ENCODE results near the gene GALNTL6. TPM values are rescaled to one million over a fixed set of nuclear protein-coding genes. Genes with fewer than 3 reads are reported as not detected.
"Not testable (repeated sequence)": the region's sequence is repeated elsewhere in the genome, so short reads cannot be mapped to it uniquely, and the experiment has no call there.

GALNTL6 gene
- total RNA-seq, 1 donor from 2014 or later = 0.22 TPM

DNA sequence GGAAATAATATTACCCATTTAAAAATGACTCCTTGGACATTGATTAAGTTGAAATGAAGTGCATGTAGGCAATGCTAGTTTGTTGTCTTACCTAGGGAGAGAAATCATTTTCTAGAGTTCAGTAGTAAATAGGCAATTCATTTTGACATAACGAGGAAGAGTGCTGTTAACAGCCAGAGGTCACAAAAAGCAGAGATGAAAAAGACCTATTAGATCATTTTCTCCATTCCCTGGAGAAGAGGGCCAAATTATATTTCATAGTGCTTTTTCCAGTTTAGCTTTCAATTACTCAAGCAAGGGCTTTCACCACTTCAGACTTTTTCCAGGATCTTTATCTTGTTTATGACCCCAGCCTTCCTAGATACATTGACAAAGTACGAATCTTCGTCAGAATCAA is 981.1 kb downstream of the GALNTL6 start:
- no peak for DNase-seq (ENCODE audit: low spot score)
- intact Hi-C loops (cut with DNase I) = no loop called here

DNA sequence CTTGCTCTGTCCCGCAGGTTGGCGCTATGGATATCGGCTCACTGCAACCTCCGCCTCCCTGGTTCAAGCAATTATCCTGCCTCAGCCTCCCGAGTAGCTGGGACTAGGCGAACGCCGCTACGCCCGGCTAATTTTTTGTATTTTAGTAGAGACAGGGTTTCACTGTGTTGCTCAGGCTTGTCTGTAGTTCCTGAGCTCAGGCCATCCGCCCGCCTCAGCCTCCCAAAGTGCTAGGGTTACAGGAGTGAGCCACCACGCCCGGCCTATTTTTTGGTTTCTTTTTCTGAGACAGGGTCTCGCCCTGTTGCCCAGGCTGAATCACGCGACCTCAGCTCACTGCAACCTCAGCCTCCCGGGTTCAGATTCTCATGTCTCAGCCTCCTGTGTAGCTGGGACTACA is 984.1 kb downstream of the GALNTL6 start:
- DNase-seq (ENCODE audit: low spot score); intact Hi-C loops (cut with DNase I); ATAC-seq: not testable (repeated sequence)

More for the DNA sequence above, 981.1 kb downstream of the GALNTL6 start:
- no peak for ATAC-seq

DNA sequence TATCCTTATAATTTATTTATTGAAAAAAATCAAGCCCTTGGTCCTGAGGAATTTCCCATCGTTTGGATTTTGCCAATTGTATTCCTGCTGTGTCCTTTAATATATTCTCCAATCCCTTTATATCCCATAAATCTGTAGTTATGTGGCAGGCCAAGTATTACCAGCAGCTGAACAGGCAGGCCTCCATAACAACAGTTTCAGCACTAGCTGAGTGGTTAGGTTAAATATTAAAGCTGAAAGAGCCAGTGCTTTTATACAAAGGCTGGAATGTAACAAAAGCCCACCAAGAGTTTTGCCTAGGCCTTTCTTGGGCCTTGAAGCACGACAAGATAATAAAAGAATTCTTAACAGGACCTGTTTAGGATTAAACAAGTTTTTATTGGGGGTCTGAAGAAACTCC is 988.8 kb downstream of the GALNTL6 start:
- ATAC-seq (no peak), DNase-seq (ENCODE audit: low spot score) (no peak)
- intact Hi-C loops (cut with DNase I) = no loop called here

DNA sequence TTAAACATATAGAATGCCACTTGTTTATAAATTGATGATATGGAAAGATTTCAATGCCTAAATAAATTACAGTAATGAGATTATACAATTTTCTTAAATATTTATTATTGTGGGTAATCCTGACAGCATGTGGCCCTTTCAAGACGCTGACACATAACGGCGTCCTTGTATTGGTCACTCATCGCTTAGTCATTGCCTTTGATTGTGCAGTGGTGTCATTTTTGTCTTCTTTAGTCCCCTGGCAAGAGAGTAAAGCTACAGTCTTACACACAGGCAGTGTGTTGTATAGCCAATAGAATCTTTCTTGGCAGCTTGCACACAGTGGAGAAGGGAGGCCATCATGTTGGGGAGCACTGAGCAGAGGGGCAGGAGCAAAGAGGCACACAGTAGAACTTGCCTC is 993.6 kb downstream of the GALNTL6 start:
- intact Hi-C loops (cut with DNase I) = no loop called here
- no peak for DNase-seq (ENCODE audit: low spot score)
- ATAC-seq = no peak

DNA sequence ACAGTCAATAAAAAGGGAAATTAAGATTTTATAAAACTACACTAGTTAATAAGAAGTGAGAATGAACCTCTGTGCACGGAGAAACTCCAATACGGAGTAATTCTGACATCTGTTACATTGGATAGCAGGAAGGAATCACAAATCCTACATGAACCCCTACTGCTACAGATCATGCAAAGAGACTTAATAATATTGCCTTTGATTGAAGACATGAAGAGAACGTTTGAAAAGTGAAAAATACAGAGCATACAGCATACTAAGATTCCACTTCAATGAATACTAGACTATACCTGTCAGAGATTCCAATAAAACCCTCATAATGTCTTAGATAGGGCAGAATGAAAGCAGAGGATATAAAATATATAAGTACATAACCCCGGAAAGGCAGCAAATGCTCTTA is 995.0 kb downstream of the GALNTL6 start:
- ATAC-seq = no peak

DNA sequence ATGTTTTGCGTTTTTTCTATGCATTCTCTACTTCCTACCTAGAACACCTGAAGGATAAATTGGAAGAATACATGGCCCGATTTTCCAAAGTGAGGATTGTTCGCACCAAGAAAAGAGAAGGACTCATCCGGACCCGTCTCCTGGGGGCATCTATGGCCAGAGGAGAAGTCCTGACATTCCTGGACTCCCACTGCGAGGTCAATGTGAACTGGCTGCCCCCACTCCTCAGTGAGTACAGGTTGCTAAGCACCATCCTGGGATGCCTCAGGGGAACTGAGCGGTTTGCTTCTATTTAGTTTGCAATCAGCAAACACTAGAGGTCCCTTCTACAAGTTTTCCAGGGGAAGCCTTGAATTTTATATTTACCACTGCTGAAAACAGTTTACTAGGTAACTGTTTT is 996.1 kb downstream of the GALNTL6 start:
- intact Hi-C loops (cut with DNase I) = no loop called here

More for the DNA sequence above, 995.0 kb downstream of the GALNTL6 start:
- intact Hi-C loops (cut with DNase I) = no loop called here
- no peak for DNase-seq (ENCODE audit: low spot score)

DNA sequence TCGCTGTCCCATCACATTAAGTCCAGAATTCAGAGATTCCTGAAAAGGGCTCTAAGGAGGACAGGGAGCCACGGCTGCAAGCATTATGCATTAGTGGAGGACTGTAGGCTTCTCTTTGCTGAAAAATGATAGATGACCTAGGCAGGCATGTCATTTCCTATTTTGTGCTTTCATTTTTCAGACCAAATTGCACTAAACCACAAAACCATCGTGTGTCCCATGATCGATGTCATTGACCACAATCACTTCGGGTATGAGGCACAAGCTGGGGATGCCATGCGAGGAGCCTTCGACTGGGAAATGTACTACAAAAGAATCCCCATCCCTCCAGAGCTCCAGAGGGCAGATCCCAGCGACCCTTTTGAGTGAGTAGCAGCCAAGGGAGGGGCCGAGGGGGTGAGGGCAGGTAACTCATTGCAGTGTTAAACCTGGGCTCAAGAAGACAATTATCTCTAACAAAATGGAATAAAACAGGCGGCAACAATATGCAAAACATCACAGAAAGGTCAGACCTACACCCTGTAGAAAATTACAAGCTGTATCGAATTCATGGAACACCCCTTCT is 1000.2 kb downstream of the GALNTL6 start:
- no peak for DNase-seq (ENCODE audit: low spot score)
- no peak for ATAC-seq
- intact Hi-C loops (cut with DNase I) = no loop called here

More for the DNA sequence above, 996.1 kb downstream of the GALNTL6 start:
- DNase-seq (ENCODE audit: low spot score) (no peak), ATAC-seq (no peak)

DNA sequence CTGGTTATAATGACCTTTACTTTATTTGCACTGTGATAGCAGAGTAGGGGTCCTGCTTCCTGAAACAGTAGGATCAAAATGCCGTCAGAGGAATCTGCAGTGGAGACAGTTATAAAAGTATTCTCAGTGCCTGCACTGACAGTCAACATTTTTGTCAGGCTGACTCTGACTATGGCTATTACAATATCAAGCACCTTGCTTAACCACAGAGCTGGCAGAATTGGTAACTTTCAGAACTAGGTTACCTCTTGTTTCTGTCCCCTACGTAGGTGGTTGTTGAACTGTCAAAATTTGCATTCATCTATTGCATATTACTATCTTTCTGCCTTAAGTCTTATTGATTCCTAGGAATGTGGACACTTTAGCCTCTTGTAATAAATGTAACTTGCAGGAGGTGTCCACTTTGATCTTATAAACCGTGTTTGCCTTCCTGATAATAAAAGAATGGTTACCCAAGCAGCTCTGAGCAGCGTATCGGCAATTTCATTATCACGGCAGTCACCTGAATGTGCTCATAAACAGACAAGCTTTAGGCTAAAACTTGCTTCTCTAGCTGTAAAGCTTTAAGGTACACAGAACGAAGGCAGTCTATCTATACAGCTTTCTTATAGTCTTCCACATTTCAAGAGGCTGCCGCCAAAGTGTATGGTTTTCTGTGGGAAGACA is 1002.4 kb downstream of the GALNTL6 start:
- ATAC-seq = no peak
- intact Hi-C loops (cut with DNase I) = no loop called here

DNA sequence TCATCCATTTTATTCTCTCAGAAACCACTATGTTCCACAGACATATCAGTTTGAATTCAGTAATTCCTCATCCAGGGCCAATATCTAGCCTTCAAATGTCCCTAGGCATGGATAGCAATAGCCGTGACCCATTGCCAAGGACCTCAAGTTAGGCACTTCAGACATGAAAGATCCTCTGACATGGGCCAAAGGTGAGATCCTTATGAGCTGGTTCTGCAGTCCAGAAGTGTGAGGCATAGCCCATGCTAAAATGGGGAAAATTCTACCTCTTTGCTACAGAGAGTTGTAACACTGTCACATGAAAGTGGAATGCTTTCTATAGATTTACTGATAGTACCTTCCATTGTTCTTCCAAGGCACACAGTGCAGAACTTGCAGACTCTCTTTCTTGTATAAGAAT is 1005.7 kb downstream of the GALNTL6 start:
- no peak for DNase-seq (ENCODE audit: low spot score)
- intact Hi-C loops (cut with DNase I) = no loop called here
- ATAC-seq = no peak

More for the DNA sequence above, 1002.4 kb downstream of the GALNTL6 start:
- no peak for DNase-seq (ENCODE audit: low spot score)

DNA sequence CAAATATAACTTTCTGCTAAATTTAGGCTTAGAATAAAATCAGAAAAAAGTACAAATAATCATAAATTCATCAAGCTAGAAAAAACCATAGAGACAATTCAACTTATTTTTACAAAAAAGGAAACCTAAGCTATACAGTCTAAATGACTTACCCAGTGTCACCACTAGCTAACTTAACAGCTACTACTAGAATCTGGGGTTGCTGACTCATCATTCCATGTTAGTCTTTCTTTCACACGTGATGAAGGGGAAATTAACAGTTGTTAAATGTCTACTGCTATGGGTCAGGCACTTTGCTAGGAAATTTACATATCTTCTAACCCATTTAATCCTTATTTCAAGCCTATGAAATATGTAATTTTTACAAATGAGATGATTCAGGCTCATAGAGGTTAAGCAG is 1006.1 kb downstream of the GALNTL6 start:
- no peak for DNase-seq (ENCODE audit: low spot score)
- ATAC-seq = no peak
- intact Hi-C loops (cut with DNase I) = no loop called here

DNA sequence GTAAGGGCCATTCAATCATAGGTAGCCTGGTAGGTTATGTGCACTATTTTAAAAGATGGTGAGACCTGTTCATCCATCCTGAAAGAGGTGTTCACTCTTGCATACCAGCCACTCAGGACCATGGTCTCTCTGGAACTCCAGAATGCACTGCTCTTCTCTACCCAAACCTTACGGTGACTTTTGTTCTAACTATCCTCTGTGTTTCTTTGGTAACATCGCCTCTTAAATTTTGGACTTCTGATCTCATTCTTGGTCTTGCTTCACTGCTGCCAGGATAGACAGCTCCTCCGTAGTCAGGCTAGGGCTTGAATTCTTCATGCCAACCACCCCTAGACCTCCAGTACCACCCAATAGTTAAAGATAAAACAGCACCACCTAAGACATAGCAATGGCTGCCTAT is 1009.1 kb downstream of the GALNTL6 start:
- intact Hi-C loops (cut with DNase I) = no loop called here

DNA sequence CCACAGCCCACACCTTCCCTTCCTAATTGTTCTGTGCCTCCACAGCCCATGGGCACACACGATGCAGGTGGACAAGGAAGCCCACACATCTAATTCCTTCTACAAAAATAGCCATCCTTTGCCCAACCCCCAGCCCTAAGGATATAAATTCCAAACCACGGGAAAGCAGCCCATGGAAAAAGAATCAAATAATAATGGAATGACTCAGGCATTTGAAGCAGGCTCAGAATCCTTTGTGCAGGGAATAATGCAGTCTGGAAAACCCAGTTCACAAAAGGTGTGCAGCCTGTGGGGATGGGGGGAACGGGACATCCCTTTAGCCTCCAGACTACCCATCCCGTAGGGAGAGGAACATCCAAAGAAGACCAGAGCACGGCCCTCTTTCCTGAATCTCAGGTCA is 1013.1 kb downstream of the GALNTL6 start:
- no peak for DNase-seq (ENCODE audit: low spot score)
- intact Hi-C loops (cut with DNase I) = no loop called here
- no peak for ATAC-seq

More for the DNA sequence above, 1009.1 kb downstream of the GALNTL6 start:
- DNase-seq (ENCODE audit: low spot score) (no peak), ATAC-seq (no peak)

DNA sequence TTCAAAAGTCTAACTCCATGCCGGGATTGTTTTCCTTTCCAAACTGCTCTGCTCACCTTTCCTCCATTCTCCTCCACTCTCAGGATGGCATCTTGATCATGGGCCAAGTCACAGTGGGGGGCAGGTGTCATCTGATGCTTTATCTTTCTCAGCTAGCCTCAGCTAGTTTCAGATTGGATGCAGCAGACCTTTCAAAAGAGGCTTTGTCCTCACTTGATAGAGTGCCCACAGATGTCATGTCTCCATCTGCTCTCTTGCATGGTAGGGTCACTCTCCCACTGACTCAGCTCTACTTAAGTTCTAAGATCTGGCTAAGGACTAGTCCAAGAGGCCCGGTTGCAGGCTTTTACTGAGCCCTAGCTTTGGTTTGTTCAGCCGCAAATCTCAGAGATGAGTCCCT is 1013.7 kb downstream of the GALNTL6 start:
- ATAC-seq (no peak), DNase-seq (ENCODE audit: low spot score) (no peak)
- intact Hi-C loops (cut with DNase I) = no loop called here

DNA sequence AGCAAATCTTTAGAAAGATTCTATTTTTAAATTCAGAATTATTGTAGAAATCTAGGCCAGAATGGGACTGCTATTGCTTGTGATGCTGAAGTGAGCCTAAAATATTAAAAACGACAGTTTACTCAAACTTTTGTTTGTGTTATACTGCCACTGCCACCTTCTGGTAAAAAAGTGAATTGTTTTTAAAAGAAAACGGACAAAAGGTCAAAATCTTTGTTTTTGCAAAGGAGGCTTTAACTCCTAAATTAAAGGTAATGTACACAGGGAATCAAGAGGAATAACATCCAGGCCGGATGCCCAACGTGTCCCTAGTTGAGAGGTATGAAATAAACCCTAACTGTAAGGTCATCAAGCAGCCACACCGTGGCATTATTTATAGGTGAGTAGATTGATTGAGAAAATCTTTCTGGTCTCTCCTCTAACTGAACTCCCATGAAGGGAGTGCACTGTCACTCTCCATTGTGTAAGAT is 1017.1 kb downstream of the GALNTL6 start:
- intact Hi-C loops (cut with DNase I) = no loop called here
- ATAC-seq (no peak), DNase-seq (ENCODE audit: low spot score) (no peak)

DNA sequence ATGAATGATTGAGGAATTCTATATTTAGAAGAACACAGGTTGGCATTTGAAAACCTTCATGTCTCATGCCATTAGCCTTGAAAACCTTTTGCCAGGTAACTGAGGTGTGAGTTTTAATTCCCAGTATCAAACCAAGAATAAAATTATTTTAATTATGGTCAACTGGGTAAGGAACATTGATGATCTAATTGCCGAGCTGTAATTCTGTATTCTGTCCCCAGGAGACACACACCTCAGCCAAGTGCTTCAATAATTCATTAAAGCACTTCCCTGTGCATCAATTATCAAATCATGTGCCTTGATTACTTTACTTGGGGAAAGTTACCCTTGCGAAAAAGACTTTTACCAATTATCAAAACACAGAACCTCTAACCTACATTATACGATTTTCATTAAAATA is 1023.5 kb downstream of the GALNTL6 start:
- ATAC-seq = no peak
- intact Hi-C loops (cut with DNase I) = no loop called here

DNA sequence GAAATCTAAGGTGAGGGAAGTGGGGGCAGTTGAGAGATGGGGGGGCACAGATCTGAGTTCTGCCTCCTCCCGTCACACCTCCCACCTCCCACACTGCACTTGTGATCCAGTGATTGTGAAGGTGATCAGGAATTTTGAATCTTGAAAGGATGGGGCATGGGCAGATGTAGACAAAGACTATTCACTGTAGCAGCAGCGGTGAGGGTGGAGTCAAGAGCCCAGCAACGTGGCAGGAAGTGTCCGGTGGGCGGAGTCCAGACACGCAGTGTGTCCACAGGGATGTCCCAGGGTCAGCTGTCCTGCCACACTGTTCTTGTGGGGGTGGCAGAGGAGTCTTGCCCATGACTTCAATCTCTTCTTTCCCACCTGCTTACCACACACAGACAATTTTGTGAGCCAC is 1024.9 kb downstream of the GALNTL6 start:
- no peak for ATAC-seq
- no peak for DNase-seq (ENCODE audit: low spot score)
- intact Hi-C loops (cut with DNase I) = no loop called here

More for the DNA sequence above, 1023.5 kb downstream of the GALNTL6 start:
- no peak for DNase-seq (ENCODE audit: low spot score)

DNA sequence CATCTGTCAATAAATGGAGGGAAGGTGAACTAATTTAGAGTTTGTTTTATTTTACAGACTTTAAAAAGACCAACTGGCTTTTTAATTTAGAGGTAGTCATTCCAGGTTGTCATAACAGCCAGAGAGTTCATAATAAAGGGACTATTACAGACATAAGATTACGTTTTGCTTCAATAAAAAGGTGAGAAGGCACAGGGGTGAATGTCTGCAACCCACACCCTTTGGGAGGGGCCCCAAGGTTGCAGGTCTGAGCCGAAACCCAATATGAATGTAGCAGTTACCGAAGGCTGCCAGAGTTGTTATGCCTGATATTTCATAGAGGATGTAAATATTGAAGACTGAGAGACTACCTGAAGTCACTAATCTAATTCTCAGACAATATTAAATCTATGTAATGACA is 1025.7 kb downstream of the GALNTL6 start:
- ATAC-seq (no peak), DNase-seq (ENCODE audit: low spot score) (no peak)
- intact Hi-C loops (cut with DNase I) = no loop called here

DNA sequence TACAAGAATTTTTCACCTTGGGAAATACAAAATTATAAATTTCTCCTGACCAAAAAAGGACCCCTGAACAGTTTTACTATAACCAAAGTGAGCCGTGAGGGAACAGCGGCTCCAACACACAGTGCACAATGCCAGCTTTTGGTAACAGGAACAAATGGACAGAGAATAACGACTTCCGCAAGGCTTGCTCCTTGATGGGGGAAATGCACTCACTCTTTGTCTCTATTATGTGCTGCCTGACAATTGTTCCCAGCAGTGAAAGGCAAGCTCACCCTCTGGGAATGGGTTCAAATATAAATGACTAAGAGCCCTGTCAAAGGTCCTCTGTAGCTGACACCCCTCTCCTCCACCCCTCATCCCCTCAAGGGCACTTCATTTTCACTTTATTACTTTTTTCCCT is 1029.6 kb downstream of the GALNTL6 start:
- DNase-seq (ENCODE audit: low spot score) = no peak
- intact Hi-C loops (cut with DNase I) = no loop called here

DNA sequence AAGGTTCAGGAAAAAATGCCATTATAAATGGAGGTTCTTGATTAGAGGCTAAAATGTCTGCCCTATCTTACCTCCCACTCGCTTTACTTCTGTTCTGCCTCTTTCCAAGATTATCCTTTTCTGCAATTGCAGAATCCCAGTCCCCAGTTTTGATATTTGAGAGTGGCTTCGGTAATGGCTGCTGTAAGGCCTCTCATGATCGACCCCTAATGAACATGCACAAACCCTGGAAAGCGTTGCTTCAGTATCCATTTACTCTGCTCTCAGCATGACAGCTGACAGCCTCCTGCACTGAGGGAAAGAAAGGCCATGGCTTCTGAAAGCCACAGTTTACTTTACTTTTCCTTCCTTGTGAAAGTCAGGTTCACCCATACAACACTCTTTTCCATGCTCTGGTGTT is 1030.0 kb downstream of the GALNTL6 start:
- intact Hi-C loops (cut with DNase I) = no loop called here
- DNase-seq (ENCODE audit: low spot score) (no peak), ATAC-seq (no peak)

More for the DNA sequence above, 1029.6 kb downstream of the GALNTL6 start:
- ATAC-seq = no peak

DNA sequence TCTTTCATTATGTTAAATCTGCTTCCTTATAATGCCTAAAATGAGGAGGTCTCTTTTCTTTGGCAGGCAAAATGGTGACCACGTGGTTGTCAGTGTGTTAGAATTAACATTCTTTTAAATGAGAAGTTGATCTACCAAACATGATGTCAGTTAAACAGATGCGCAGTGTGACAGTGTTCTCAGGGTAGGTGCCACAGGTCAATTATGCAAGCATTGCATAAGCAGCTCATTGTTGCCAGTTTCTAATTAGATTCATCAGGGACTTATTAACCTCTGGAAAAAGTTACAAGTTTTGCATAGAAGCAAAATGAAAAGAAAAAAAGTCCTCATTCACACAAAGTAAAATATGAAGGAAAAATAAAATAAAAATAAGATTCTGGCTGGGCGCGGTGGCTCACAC is 1031.4 kb downstream of the GALNTL6 start:
- no peak for DNase-seq (ENCODE audit: low spot score)
- intact Hi-C loops (cut with DNase I) = no loop called here
- no peak for ATAC-seq

DNA sequence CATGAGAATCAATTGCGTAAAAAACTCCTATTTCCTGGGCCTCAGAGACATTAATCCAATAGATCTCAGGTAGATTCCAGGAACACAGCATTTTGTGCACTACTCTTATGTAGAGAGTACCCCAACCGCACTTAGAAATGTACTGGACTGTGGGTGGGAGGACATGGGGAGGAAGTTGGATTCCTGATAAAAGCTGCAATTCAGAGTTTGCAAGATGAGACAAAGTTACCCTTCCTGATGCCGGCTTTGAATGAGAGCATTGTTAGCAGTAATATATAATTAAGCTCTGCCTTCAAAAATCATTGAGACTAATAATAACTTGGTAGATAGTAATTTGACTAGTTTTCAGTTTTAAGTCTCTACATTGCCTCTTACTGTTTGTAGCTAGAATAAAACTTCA is 1032.1 kb downstream of the GALNTL6 start:
- intact Hi-C loops (cut with DNase I) = no loop called here
- no peak for ATAC-seq
- DNase-seq (ENCODE audit: low spot score) = no peak
